GM19193 (cell line): Measurements from ENCODE around the gene ARHGAP26.

Experiments
- POLR2A ChIP-seq: IDR thresholded peaks from 4 replicates; pipeline ENCODE4 v1.6.1; 2011; ENCODE audit not compliant: insufficient read depth, insufficient read length; ENCODE audit errors: extremely low read depth

ARHGAP26 gene

DNA sequence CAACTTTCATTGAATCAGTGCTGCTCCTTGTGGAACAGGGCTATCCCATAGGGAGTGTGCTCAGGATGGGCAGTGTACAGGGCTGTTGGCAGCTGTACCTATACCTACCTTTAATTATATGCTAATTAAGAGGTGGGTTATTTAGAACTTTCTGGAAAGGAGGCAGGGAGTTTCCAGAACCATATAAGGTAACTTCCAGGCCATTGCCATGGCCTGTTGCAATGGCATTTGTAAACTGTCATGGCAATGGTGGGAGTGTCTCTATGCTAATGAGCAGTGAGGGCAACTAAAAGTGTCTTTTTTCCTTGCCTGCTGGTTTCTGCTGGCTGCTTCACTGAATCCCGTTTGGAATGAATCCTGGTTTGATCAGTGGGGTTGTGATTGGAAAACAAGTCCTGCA, 2.3 kb upstream of the ARHGAP26 start:
- TF ChIP-seq POLR2A, result no peak

- no peak for TF ChIP-seq POLR2A
Observed at GRCh38 chr5:142769251-142769792, 855 bp upstream of the ARHGAP26 start.

- TF ChIP-seq POLR2A, result no peak
Observed at GRCh38 chr5:142770650-142771609, 753 bp downstream of the ARHGAP26 start.

DNA sequence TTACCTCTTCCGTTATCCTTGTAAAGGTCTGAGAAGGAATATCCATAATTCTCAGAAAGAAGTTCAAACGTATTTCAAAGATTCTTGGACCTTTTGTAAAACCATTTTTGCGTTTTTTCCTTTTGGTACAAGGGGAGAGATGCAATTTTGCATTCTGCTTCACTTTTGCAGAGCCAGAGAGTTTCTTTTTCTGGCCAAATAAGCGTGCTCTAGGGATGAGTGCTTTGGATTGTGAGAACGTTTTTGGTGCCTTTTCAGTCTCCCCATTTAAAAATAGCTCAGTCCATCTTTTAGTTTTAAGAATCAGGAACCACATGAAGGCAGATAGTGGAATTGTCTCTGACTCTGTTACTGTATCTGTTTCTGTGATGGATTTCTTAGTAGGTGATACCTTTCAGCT, 1.5 kb downstream of the ARHGAP26 start:
- TF ChIP-seq POLR2A, result no peak

- TF ChIP-seq POLR2A, result no peak
Observed at GRCh38 chr5:142772446-142773293, 2.5 kb downstream of the ARHGAP26 start.

DNA sequence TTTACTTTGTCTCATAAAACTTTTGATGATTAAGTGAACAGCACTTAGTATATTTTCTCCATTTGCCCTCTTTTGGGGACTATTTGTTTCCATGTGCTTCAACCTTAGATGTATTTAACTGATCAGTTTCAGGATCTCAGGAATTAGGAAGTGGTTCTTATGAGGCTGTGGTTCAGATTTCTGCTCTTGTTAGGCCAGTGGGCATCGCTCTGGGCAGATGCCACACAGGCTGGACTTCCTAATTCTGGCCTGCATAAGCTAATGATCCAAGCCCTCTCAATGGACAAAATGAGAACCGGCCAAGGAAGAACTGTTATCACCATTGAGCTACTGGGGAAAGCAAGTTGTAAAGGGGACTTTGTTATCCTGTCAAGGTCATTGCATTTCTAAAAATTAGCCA, 6.9 kb downstream of the ARHGAP26 start:
- no peak for TF ChIP-seq POLR2A

- no peak for TF ChIP-seq POLR2A
Observed at GRCh38 chr5:142777850-142778249, 7.7 kb downstream of the ARHGAP26 start.

- no peak for TF ChIP-seq POLR2A
Observed at GRCh38 chr5:142779163-142779840, 9.1 kb downstream of the ARHGAP26 start.

- no peak for TF ChIP-seq POLR2A
Observed at GRCh38 chr5:142780871-142781270, 10.7 kb downstream of the ARHGAP26 start.

DNA sequence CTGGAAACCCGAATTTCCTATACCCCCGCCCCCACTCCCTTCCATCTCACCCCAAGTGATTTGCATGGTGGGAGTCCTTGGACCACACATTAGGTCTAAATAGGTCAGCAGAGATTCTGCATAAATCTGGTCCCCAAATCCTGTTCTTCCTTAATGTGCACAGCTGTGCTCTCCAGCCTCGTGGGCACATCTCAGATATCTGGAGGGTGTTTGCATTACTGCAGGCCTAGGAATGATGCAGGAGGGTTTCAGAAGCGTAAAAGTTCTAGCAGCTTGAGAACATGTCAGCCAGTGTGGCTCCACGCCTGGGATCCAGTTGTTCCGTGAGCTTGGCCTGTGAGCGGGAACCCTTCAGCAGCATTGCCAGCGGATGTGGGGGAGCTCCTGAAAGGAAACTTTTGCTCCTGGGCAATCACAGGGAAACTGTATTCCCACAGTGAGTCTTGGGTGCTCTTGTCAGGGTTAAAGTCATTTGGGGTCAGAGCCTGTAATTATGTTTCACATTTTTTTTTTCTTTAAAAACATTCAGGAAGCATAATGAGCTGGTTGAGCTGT, 12.9 kb downstream of the ARHGAP26 start:
- no peak for TF ChIP-seq POLR2A

DNA sequence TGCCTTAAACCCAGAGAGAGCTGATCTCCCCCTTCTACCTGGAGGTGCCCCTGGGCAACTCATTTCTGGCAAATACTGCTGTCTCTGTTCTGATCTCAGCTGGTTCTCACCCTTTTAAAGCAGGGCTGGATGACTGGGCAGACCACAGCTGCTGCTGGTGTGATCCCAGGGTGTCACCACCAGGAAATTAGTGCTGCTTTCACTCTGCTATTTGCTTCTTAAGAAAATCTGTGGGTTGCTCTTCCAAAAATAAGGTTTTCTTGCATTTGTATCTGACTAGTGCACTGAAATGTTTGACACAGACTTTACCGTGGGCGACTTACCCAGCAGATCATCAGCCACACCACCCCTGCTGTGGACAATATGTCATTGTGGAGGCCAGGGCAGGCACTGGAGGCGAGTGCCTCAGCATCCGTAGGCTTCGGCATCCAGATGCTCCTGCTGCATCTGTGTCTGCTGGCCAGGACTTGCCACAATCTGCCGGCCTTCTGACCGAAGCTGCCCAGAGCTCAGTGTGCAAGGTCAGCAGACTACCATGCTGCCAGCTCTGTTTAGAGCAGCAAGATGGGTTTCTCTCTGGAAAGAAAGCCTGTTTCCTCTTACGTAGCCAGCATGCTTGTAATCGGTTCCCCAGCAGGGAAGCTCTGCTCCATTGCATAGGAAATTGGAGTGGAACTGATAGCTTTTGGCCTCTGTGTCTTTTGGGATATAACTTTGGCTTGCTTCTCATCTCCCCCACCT, 13.6 kb downstream of the ARHGAP26 start:
- no peak for TF ChIP-seq POLR2A

GRCh38 chr5:142784401-142784955, 14.3 kb downstream of the ARHGAP26 start:
- TF ChIP-seq POLR2A, result no peak

DNA sequence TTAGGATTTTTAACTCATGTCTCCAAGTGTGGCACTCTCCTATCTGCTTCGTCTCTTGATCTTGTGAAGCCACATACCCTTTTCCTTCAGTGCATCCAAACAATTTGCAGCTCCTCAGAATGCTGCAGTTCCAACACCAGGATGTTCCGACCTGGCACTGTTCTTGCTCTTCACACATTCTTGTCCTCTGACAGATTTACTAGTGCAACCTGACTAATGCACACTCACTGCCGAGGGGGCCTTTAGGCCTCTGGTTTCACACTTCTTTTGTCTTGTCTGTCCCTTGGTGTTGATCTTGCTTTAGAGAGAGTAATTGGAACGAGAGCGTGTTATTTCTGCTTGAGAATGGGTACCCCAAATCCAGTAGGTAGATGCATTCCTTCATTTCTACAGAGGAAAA, 15.0 kb downstream of the ARHGAP26 start:
- no peak for TF ChIP-seq POLR2A
